GM12878 (cell line): ENCODE data around the gene EMP2. TPM values are rescaled to one million over a fixed set of nuclear protein-coding genes. Genes with fewer than 3 reads are reported as not detected.

Source experiments
- ATAC-seq: fragments of 200-7000 bp; cut with Tn5 transposase; 3 replicates; pipeline ENCODE4 v1.9.1; 2020; ENCODE audit warnings: mild to moderate bottlenecking, moderate library complexity
- BruUV-seq: library from RNA; stranded (reverse); fragments of 400-500 nt; replicated peaks from 2 replicates; lab custom pipeline; 2021; lab: Mats Ljungman, UMichigan
- CTCF ChIA-PET: fragments of 300-600 bp; sonication (Branson Sonifier 250); formaldehyde crosslinking; extraction: SDS; loops from one replicate; lab custom pipeline; 2021; ENCODE audit warnings: inconsistent platforms; lab: Yijun Ruan, JAX
- POLR2A ChIA-PET: fragments of 350-600 bp; formaldehyde crosslinking; extraction: SDS; loops from one replicate; lab custom pipeline; 2021; ENCODE audit warnings: inconsistent platforms; lab: Charles Lee
- RAD21 ChIA-PET: fragments of 300-600 bp; sonication (Branson Sonifier 250); formaldehyde crosslinking; loops from one replicate; lab custom pipeline; 2023; ENCODE audit warnings: antibody characterized with exemption; ENCODE audit not compliant: unreplicated experiment; lab: Charles Lee
- SMC1A ChIA-PET: fragments of 300-600 bp; sonication (Branson Sonifier 250); formaldehyde crosslinking; loops from one replicate; lab custom pipeline; 2023; ENCODE audit not compliant: unreplicated experiment, uncharacterized antibody; lab: Charles Lee
- DNase-seq: peaks from one replicate; pipeline ENCODE4 v3.0.0-alpha.2; 2011; ENCODE audit warnings: low read depth, low spot score
- FAIRE-seq: peaks from 3 replicates; lab custom pipeline; 2011; peaks lifted over from hg19 to GRCh38; lab: Jason Lieb, UNC
- H2AFZ ChIP-seq: 2 replicates; pipeline ENCODE4 v1.6.0; 2011; ENCODE audit warnings: low read depth, low read length, control low read depth; ENCODE audit not compliant: control insufficient read depth
- H3K27ac ChIP-seq: 2 replicates; pipeline ENCODE4 v1.5.1; 2011; ENCODE audit warnings: control low read depth; ENCODE audit not compliant: control insufficient read depth, insufficient read depth
- H3K27me3 ChIP-seq, 2 experiments: replicated peaks in 1 of 2; 2 replicates each; pipeline versions ENCODE4 v1.6.0 to v1.6.1; 2011; ENCODE audit warnings: low read length in 1 of 2; ENCODE audit not compliant: control insufficient read depth in 2 of 2, insufficient read depth in 2 of 2
- H3K36me3 ChIP-seq, 2 experiments: 2 replicates each; pipeline ENCODE4 v1.5.1; 2011; ENCODE audit warnings: low read length in 1 of 2; ENCODE audit not compliant: control insufficient read depth in 2 of 2, insufficient read depth in 2 of 2
- H3K4me1 ChIP-seq: 2 replicates; pipeline ENCODE4 v1.6.1; 2011; ENCODE audit warnings: mild to moderate bottlenecking, low read length, moderate library complexity, mixed read lengths; ENCODE audit not compliant: control insufficient read depth, insufficient read depth
- H3K4me2 ChIP-seq: 2 replicates; pipeline ENCODE4 v1.6.0; 2011; ENCODE audit warnings: control low read depth; ENCODE audit not compliant: control insufficient read depth, insufficient read depth
- H3K4me3 ChIP-seq: fragments of 200-600 bp; sonication (generic); 2 replicates; pipeline ENCODE4 v1.5.1; 2016
- H3K79me2 ChIP-seq: 2 replicates; pipeline ENCODE4 v1.6.0; 2011; ENCODE audit warnings: low read length; ENCODE audit not compliant: control insufficient read depth, insufficient read depth
- H3K9ac ChIP-seq: 2 replicates; pipeline ENCODE4 v1.8.0; 2011; ENCODE audit warnings: low read length, control low read depth, mixed read lengths; ENCODE audit not compliant: control insufficient read depth, insufficient read depth
- H3K9me3 ChIP-seq: replicated peaks from 3 replicates; pipeline ENCODE4 v1.5.1; 2011; ENCODE audit warnings: mild to moderate bottlenecking, low read length; ENCODE audit not compliant: control insufficient read depth, insufficient read depth
- H4K20me1 ChIP-seq: 2 replicates; pipeline ENCODE4 v1.6.0; 2011; ENCODE audit not compliant: control insufficient read depth, insufficient read depth
- JUNB ChIP-seq: IDR thresholded peaks from 2 replicates; pipeline ENCODE4 v1.6.1; 2016; ENCODE audit warnings: antibody characterized with exemption, mild to moderate bottlenecking
- RUNX3 ChIP-seq: IDR thresholded peaks from 2 replicates; pipeline ENCODE4 v1.6.1; 2012; ENCODE audit warnings: low read length, inconsistent platforms
- SPI1 ChIP-seq: IDR thresholded peaks from 2 replicates; pipeline ENCODE4 v1.6.1; 2011; ENCODE audit warnings: low read depth, mild to moderate bottlenecking, low read length, moderate library complexity, borderline replicate concordance; ENCODE audit not compliant: insufficient read depth
- WGBS: methylation state at CpG from one replicate; pipeline ENCODE4 v1.1.6; 2016; ENCODE audit warnings: low lambda C conversion rate; ENCODE audit not compliant: insufficient replicate concordance, insufficient coverage; ENCODE audit errors: missing lambda C conversion rate; 5-methylcytosine and 5-hydroxymethylcytosine counted together
- in situ Hi-C: fragments of 300-500 bp; cut with MboI; formaldehyde crosslinking; loops from 9 replicates; pipeline ENCODE4 v1.14.3; 2018; ENCODE audit warnings: mixed read lengths
- intact Hi-C: fragments of 100-400 bp; cut with micrococcal nuclease; formaldehyde crosslinking; loops from one replicate; pipeline ENCODE4 v1.14.2; 2022; ENCODE audit not compliant: unreplicated experiment
- polyA plus RNA-seq, 11 experiments: library from polyadenylated mRNA; depleted of rRNA in 4 of 11; unstranded in 6 of 11; stranded (reverse) in 5 of 11; fragments of >200 nt; fragmentation: Nextera tagmentation in 4 of 11; fragmentation: Illumina TruSeq in 1 of 11; extraction: Ambion mirVana in 4 of 11; extraction: Trizol in 1 of 11; gene quantifications; 1 replicate in 1 of 11; 2 replicates in 10 of 11; pipeline versions ENCODE4 v1.2.1 to v1.2.3, GENCODE V29; 2011 to 2016; ENCODE audit warnings: inconsistent platforms in 2 of 11, missing spikeins in 2 of 11, low read depth in 1 of 11
- total RNA-seq, 4 experiments: library from RNA; depleted of rRNA in 3 of 4; stranded (reverse); fragments of >200 nt in 3 of 4; fragmentation: Illumina TruSeq in 1 of 4; extraction: Trizol in 1 of 4; gene quantifications; 2 replicates each; pipeline versions ENCODE4 v1.2.1 to v1.2.3, GENCODE V29; 2013 to 2021
- TF ChIP-seq, protein P1 (sequence below): fragments of 150-350 bp; IDR thresholded peaks from 2 replicates; pipeline ENCODE4 v1.6.1; 2016; ENCODE audit warnings: low read depth, low read length

Gene EMP2
- total and polyA plus RNA-seq, 10 of the 15 experiments (the other 5 are each of a cell fraction or from before 2014, with no cell fraction given), result 0.41 to 10.4 (median 3.8) TPM

DNA sequence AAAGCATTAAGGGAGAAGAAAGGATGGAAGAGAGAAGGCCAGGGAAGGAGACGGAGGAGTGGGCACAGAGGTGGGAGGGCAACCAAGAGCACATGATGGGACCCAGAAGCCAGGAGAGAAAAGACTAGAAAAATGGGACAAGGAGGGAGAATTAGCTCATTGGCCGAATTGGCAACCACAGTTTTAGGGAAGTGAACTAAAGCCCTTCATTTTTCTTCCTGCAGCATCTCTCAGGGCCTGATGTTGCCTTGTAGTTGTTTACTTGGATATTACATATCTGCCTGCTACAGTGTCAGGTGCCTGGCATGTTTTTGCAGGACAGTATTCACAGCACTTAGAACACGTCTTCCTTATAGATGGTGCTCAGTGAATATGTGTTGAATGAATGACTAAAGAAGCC, 19.0 kb downstream of the EMP2 start:
- H3K79me2 ChIP-seq, result no peaks in the 10 kb centered on the region
- no peaks in the 10 kb centered on the region for H3K4me1 ChIP-seq
- no TSS peak for BruUV-seq
- FAIRE-seq, result no peak
- WGBS, result 8% methylated on average over 3 of the region's 3 CpGs
- H3K36me3 ChIP-seq, result no peaks in the 10 kb centered on the region
- intact Hi-C loops, result no loop called here
- CTCF ChIA-PET, result interaction anchor here (1.2 to 1.3 kb wide), 2 partner anchors 46 to 177 kb away, joined by 3 read pairs; no protein-coding TSS in a partner anchor
- in situ Hi-C loops, result no loop called here
- no peaks in the 10 kb centered on the region for H4K20me1 ChIP-seq
- SMC1A ChIA-PET, result interaction anchor here (1.3 kb wide), 1 partner anchor 38 kb away, joined by 3 read pairs; no protein-coding TSS in a partner anchor
- no peak overlapping the region for H3K4me3 ChIP-seq
- no peak overlapping the region for H3K4me2 ChIP-seq
- H3K27me3 ChIP-seq, result no peaks in the 10 kb centered on the region
- no peak overlapping the region for H3K27ac ChIP-seq
- peak; percentile 54; the same call in 1 of the 2 replicates for TF ChIP-seq RUNX3
- TF ChIP-seq SPI1, result peak; percentile 75
- no peak for TF ChIP-seq JUNB
- TF ChIP-seq, protein P1, sequence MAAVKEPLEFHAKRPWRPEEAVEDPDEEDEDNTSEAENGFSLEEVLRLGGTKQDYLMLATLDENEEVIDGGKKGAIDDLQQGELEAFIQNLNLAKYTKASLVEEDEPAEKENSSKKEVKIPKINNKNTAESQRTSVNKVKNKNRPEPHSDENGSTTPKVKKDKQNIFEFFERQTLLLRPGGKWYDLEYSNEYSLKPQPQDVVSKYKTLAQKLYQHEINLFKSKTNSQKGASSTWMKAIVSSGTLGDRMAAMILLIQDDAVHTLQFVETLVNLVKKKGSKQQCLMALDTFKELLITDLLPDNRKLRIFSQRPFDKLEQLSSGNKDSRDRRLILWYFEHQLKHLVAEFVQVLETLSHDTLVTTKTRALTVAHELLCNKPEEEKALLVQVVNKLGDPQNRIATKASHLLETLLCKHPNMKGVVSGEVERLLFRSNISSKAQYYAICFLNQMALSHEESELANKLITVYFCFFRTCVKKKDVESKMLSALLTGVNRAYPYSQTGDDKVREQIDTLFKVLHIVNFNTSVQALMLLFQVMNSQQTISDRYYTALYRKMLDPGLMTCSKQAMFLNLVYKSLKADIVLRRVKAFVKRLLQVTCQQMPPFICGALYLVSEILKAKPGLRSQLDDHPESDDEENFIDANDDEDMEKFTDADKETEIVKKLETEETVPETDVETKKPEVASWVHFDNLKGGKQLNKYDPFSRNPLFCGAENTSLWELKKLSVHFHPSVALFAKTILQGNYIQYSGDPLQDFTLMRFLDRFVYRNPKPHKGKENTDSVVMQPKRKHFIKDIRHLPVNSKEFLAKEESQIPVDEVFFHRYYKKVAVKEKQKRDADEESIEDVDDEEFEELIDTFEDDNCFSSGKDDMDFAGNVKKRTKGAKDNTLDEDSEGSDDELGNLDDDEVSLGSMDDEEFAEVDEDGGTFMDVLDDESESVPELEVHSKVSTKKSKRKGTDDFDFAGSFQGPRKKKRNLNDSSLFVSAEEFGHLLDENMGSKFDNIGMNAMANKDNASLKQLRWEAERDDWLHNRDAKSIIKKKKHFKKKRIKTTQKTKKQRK, result no peak
- TF ChIP-seq, all 136 proteins: peak for 2
- RAD21 ChIA-PET, result no interaction called here
- H3K9me3 ChIP-seq, result peaks cover 4% of the 10 kb centered on the region; the same call in 2 of the 3 replicates
- POLR2A ChIA-PET, result interaction anchor here (0.6 kb wide), 1 partner anchor 156 kb away, joined by 4 read pairs; no protein-coding TSS in a partner anchor
- DNase-seq (no peak), ATAC-seq (no peak)
- no peak overlapping the region for H3K9ac ChIP-seq
- H2AFZ ChIP-seq, result no peak overlapping the region
